HepG2 (cell line): ENCODE results near the gene IFIT1. TPM values are rescaled to one million over a fixed set of nuclear protein-coding genes. Genes with fewer than 3 reads are reported as not detected.
A peak's percentile ranks its signal among the peaks of the same experiment; 100 is the strongest.

Experiments
- ATF2 ChIP-seq: sonication (generic); formaldehyde crosslinking; IDR thresholded peaks from 2 replicates; pipeline ENCODE4 v1.4.0; 2020; ENCODE audit warnings: missing genetic modification reagents
- ATF5 ChIP-seq: sonication (generic); formaldehyde crosslinking; IDR thresholded peaks from 2 replicates; pipeline ENCODE4 v1.4.0; 2020; ENCODE audit warnings: mild to moderate bottlenecking, low read depth, missing genetic modification reagents
- BCL3 ChIP-seq: sonication (generic); formaldehyde crosslinking; IDR thresholded peaks from 2 replicates; pipeline ENCODE4 v1.5.1; 2020; ENCODE audit warnings: mild to moderate bottlenecking, missing genetic modification reagents, moderate library complexity
- HNRNPK ChIP-seq: fragments of 200-400 bp; formaldehyde crosslinking; IDR thresholded peaks from 2 replicates; pipeline ENCODE4 v1.6.1; 2018; ENCODE audit warnings: low read length, low read depth, moderate library complexity, mild to moderate bottlenecking; ENCODE audit not compliant: poor library complexity, severe bottlenecking
- SOX6 ChIP-seq, 2 experiments: fragments of 450-650 bp in 1 of 2; sonication (generic) in 1 of 2; formaldehyde crosslinking in 1 of 2; IDR thresholded peaks; 2 replicates each; pipeline versions ENCODE4 v1.4.0 to v1.6.1; 2017 to 2020; ENCODE audit warnings: antibody characterized with exemption in 1 of 2, mild to moderate bottlenecking in 1 of 2, missing genetic modification reagents in 1 of 2
- TP53 ChIP-seq: sonication (generic); formaldehyde crosslinking; conservative IDR thresholded peaks from 2 replicates; pipeline ENCODE4 v1.4.0; 2020; ENCODE audit warnings: missing genetic modification reagents
- YEATS4 ChIP-seq: sonication (generic); formaldehyde crosslinking; IDR thresholded peaks from 2 replicates; pipeline ENCODE4 v1.4.0; 2020; ENCODE audit warnings: missing genetic modification reagents, borderline replicate concordance
- ZEB1 ChIP-seq: IDR thresholded peaks from 2 replicates; pipeline ENCODE4 v1.6.1; 2012; ENCODE audit warnings: mild to moderate bottlenecking, low read depth, inconsistent platforms; ENCODE audit not compliant: insufficient replicate concordance
- ZKSCAN8 ChIP-seq: IDR thresholded peaks from 2 replicates; pipeline ENCODE4 v1.6.1; 2016; ENCODE audit warnings: borderline replicate concordance, missing genetic modification reagents, missing compliant biosample characterization
- ZNF230 ChIP-seq: sonication (generic); formaldehyde crosslinking; IDR thresholded peaks from 2 replicates; pipeline ENCODE4 v1.4.0; 2020; ENCODE audit warnings: mild to moderate bottlenecking, missing genetic modification reagents
- ZNF512 ChIP-seq: sonication (generic); formaldehyde crosslinking; IDR thresholded peaks from 2 replicates; pipeline ENCODE4 v1.4.0; 2020; ENCODE audit warnings: mild to moderate bottlenecking, missing genetic modification reagents
- ZNF605 ChIP-seq: sonication (generic); formaldehyde crosslinking; IDR thresholded peaks from 2 replicates; pipeline ENCODE4 v1.8.0; 2022; ENCODE audit warnings: mild to moderate bottlenecking, missing genetic modification reagents
- ZNF724P ChIP-seq: sonication (generic); formaldehyde crosslinking; IDR thresholded peaks from 2 replicates; pipeline ENCODE4 v1.8.0; 2022; ENCODE audit warnings: missing genetic modification reagents, borderline replicate concordance
- ZNF770 ChIP-seq: sonication (generic); formaldehyde crosslinking; IDR thresholded peaks from 2 replicates; pipeline ENCODE4 v1.5.0; 2020; ENCODE audit warnings: mild to moderate bottlenecking, missing genetic modification reagents
- ZNF777 ChIP-seq: sonication (generic); formaldehyde crosslinking; IDR thresholded peaks from 2 replicates; pipeline ENCODE4 v1.4.0; 2020; ENCODE audit warnings: missing genetic modification reagents
- polyA plus RNA-seq, 8 experiments: library from polyadenylated mRNA; depleted of rRNA in 3 of 8; stranded (reverse) in 7 of 8; unstranded in 1 of 8; fragments of >200 nt; fragmentation: Illumina TruSeq in 4 of 8; extraction: Trizol in 4 of 8; gene quantifications; 2 replicates each; pipeline versions ENCODE4 v1.2.1 to v1.2.3, GENCODE V29; 2011 to 2016; ENCODE audit warnings: low read depth in 4 of 8, missing spikeins in 1 of 8, mixed read lengths in 1 of 8; ENCODE audit not compliant: insufficient read depth in 1 of 8
- total RNA-seq, 5 experiments: library from RNA; depleted of rRNA; stranded (reverse); fragments of >200 nt; fragmentation: Illumina TruSeq; extraction: Trizol; gene quantifications; 2 replicates each; pipeline ENCODE4 v1.2.3, GENCODE V29; 2016; ENCODE audit warnings: low read depth in 1 of 5

IFIT1 gene
- total and polyA plus RNA-seq, 2 of the 13 experiments (the other 11 are each of a cell fraction or from before 2014, with no cell fraction given) = 1.5 to 5.5 TPM

- TF ChIP-seq ZEB1 (no peak), SOX6 (IDR thresholded peaks at IDR 0.05) (no peak), SOX6 (CRISPR knock-in tag; IDR thresholded peaks at IDR 0.05) (0 out of 2 replicates have a peak, but pooled peaks have one; percentile 9), TP53 (CRISPR knock-in tag) (no peak), ATF2 (CRISPR knock-in tag) (0 out of 2 replicates have a peak, but pooled peaks have one; percentile 12), YEATS4 (CRISPR knock-in tag) (0 out of 2 replicates have a peak, but pooled peaks have one; percentile 7), BCL3 (peak; percentile 11; the same call in 1 of the 2 replicates), ZKSCAN8 (CRISPR knock-in tag) (no peak), ATF5 (CRISPR knock-in tag) (no peak), ZNF777 (CRISPR knock-in tag) (peak; percentile 100), ZNF724P (CRISPR knock-in tag) (no peak; the same call in 1 of the 2 replicates), ZNF605 (CRISPR knock-in tag) (0 out of 2 replicates have a peak, but pooled peaks have one; percentile 18), ZNF512 (CRISPR knock-in tag) (no peak), ZNF230 (CRISPR knock-in tag) (no peak), ZNF770 (no peak), HNRNPK (no peak)
Observed at GRCh38 chr10:89414879-89415821, 22.7 kb downstream of the IFIT1 start (continued).
